ENCODE data around the gene MYCBPAP. TPM values are rescaled to one million over a fixed set of nuclear protein-coding genes. Genes with fewer than 3 reads are reported as not detected.
"Not testable (repeated sequence)": the region's sequence is repeated elsewhere in the genome, so short reads cannot be mapped to it uniquely, and the experiment has no call there.

The MYCBPAP gene
- total RNA-seq, 1 experiment from 2014 or later = 1.5 TPM

GRCh38 chr17:50471009-50471905 lies 37.0 kb upstream of the MYCBPAP start:
- no peak for DNase-seq (ENCODE audit: low read depth)

GRCh38 chr17:50472286-50472685 lies 36.0 kb upstream of the MYCBPAP start:
- DNase-seq (ENCODE audit: low read depth) = no peak

GRCh38 chr17:50472761-50473161 lies 35.5 kb upstream of the MYCBPAP start:
- not testable (repeated sequence) for DNase-seq (ENCODE audit: low read depth)

GRCh38 chr17:50473901-50474300 lies 34.3 kb upstream of the MYCBPAP start:
- DNase-seq (ENCODE audit: low read depth) = no peak

- no peak for DNase-seq (ENCODE audit: low read depth)
Measured at GRCh38 chr17:50474523-50474922, 33.7 kb upstream of the MYCBPAP start.

GRCh38 chr17:50475362-50475761 lies 32.9 kb upstream of the MYCBPAP start:
- DNase-seq (ENCODE audit: low read depth) = no peak

- DNase-seq (ENCODE audit: low read depth) = not testable (repeated sequence)
Measured at GRCh38 chr17:50475775-50476544, 32.3 kb upstream of the MYCBPAP start.

GRCh38 chr17:50476545-50477315 lies 31.5 kb upstream of the MYCBPAP start:
- DNase-seq (ENCODE audit: low read depth) = no peak

- no peak for DNase-seq (ENCODE audit: low read depth)
Measured at GRCh38 chr17:50477976-50478375, 30.3 kb upstream of the MYCBPAP start.

- DNase-seq (ENCODE audit: low read depth) = peak; percentile 90
Measured at GRCh38 chr17:50478391-50479381, 29.6 kb upstream of the MYCBPAP start, which contains the start of gene RSAD1. RSAD1 (plus strand) TSS chr17:50478860; CDS start chr17:50478885, 25 bp downstream.

- DNase-seq (ENCODE audit: low read depth) = peak; percentile 68
Measured at GRCh38 chr17:50479522-50480141, 28.6 kb upstream of the MYCBPAP start.

- DNase-seq (ENCODE audit: low read depth) = no peak
Measured at GRCh38 chr17:50480142-50480764, 28.0 kb upstream of the MYCBPAP start.

- DNase-seq (ENCODE audit: low read depth) = no peak
Measured at GRCh38 chr17:50480854-50481490, 27.3 kb upstream of the MYCBPAP start.

- DNase-seq (ENCODE audit: low read depth) = no peak
Measured at GRCh38 chr17:50481648-50482047, 26.6 kb upstream of the MYCBPAP start.

- DNase-seq (ENCODE audit: low read depth) = no peak
Measured at GRCh38 chr17:50482110-50482509, 26.1 kb upstream of the MYCBPAP start.

GRCh38 chr17:50482516-50482915 lies 25.7 kb upstream of the MYCBPAP start:
- DNase-seq (ENCODE audit: low read depth) = peak; percentile 93

GRCh38 chr17:50483266-50483665 lies 25.0 kb upstream of the MYCBPAP start:
- no peak for DNase-seq (ENCODE audit: low read depth)

- DNase-seq (ENCODE audit: low read depth) = no peak
Measured at GRCh38 chr17:50484386-50485155, 23.7 kb upstream of the MYCBPAP start.

Measured in Daoy (cell line).